Effector memory CD4-positive, alpha-beta T cell (primary cell): ENCODE measurements around the gene MRPL23.

Source experiments
- DNase-seq, 3 donors: peaks; one replicate each; pipeline ENCODE4 v3.0.0-alpha.2; 2020
- H3K27ac ChIP-seq: 2 replicates; pipeline ENCODE4 v1.7.0; 2013; ENCODE audit warnings: mild to moderate bottlenecking, low read length, moderate library complexity; ENCODE audit not compliant: insufficient read depth, poor library complexity, severe bottlenecking
- H3K27me3 ChIP-seq: replicated peaks from 2 replicates; pipeline ENCODE4 v1.7.0; 2013; ENCODE audit warnings: mild to moderate bottlenecking, low read length; ENCODE audit not compliant: insufficient read depth, control insufficient read depth, poor library complexity, severe bottlenecking
- H3K36me3 ChIP-seq: 2 replicates; pipeline ENCODE4 v1.7.0; 2013; ENCODE audit warnings: mild to moderate bottlenecking, low read length, moderate library complexity; ENCODE audit not compliant: control insufficient read depth, insufficient read depth
- H3K4me1 ChIP-seq: 2 replicates; pipeline ENCODE4 v1.7.0; 2013; ENCODE audit warnings: low read length, mild to moderate bottlenecking; ENCODE audit not compliant: control insufficient read depth, insufficient read depth, poor library complexity, severe bottlenecking
- H3K4me3 ChIP-seq: 2 replicates; pipeline ENCODE4 v1.7.0; 2013; ENCODE audit warnings: low read length, low read depth, mild to moderate bottlenecking; ENCODE audit not compliant: insufficient read depth, poor library complexity, severe bottlenecking
- H3K9me3 ChIP-seq: 2 replicates; pipeline ENCODE4 v1.7.0; 2013; ENCODE audit warnings: mild to moderate bottlenecking, low read length, moderate library complexity; ENCODE audit not compliant: control insufficient read depth

Gene MRPL23

DNA sequence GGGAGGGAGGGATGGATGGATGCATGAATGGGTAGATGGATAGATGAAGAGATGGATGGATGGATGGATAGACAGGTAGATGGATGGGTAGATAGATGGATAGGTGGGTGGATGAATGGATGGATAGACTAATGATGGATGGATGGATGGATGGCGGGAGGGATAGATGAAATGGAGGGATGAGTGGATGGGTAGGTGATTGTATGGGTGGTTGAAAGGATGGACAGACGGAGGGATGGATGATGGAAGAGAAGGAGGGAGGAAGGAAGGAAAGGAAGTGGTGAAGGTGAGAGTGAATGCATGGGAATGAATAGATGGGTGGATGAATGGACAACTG is 31.4 kb upstream of the MRPL23 start:
- no peak for DNase-seq
- Histone ChIP-seq H3K4me1 (no peaks in the 10 kb centered on the region), H3K36me3 (no peaks in the 10 kb centered on the region)

DNA sequence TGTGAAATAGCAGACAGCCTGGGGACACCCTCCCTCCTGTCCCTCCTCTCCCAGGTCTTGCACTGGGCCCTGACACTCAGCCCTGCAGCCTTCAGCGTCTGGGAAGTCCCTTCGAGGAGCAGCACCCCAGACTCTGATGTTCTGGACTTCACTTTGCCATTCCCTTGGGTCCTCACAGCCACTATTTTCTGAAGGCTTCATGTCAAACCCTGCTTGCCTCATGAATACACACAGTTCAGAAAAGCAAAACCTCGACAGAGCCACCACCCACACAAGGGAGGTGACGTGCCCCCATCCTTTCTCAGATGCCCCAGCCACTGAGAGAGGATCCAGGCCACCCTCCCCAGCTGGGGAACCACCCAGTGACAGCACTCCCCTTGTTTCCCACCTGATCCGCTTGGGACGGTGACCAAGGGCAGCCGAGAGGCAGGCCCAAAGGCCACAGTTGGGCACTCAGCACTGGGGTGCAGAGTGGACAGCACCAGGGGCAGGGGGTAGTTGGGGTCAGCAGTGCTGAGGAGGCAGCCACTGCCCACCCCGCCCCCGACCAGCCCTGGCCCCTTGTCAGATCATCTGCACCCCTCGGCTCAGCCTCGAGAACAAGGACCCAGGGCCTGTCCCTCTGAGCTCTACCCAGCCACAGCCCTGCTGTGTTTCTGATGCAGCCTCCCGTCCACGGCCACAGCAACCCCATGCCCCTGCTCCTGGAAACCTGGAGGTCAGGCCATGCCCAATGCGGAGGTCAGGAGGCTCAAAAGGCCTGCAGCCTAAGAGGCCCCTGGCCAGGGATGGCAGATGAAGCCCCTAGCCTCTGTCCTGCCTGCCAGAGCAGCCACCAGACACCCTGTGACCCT is 30.8 kb upstream of the MRPL23 start:
- Histone ChIP-seq H3K27me3 (no peaks in the 10 kb centered on the region), H3K36me3 (no peaks in the 10 kb centered on the region), H3K4me1 (no peaks in the 10 kb centered on the region), H3K4me3 (no peak overlapping the region), H3K9me3 (no peaks in the 10 kb centered on the region), H3K27ac (no peak overlapping the region)
- no peak for DNase-seq

More for the DNA sequence above, 31.4 kb upstream of the MRPL23 start:
- H3K27ac ChIP-seq: no peak overlapping the region
- no peaks in the 10 kb centered on the region for H3K27me3 ChIP-seq
- no peak overlapping the region for H3K4me3 ChIP-seq
- H3K9me3 ChIP-seq: no peaks in the 10 kb centered on the region

DNA sequence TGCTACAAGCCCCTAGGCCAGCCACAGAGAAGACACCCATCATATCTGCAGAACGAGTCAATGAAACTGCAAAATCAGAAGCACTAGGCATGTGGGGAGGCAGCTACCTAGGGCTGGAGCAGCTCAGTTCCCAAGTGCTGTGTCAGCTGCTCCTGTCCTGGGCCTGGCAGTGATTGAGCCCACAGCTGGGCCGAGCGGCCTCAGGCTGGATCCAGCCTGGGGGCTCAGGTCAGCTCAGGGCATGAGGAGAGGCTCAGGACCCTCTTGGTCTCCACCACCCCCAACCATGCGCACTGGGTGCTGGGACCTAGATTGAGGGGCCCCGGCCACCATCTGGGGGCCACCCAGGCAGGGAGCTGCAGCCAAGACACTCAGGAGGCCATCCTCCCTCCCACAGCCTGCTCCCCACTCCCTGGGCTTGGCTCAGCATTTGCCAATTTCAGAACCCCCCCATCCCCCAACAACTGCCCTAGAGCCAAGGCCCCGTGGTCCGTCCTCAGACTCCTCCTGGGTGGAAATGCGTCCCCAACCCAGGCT is 30.1 kb upstream of the MRPL23 start:
- H3K4me1 ChIP-seq: no peaks in the 10 kb centered on the region
- H3K36me3 ChIP-seq: no peaks in the 10 kb centered on the region
- no peak overlapping the region for H3K4me3 ChIP-seq
- H3K27ac ChIP-seq: no peak overlapping the region
- DNase-seq: no peak
- H3K9me3 ChIP-seq: no peaks in the 10 kb centered on the region
- H3K27me3 ChIP-seq: no peaks in the 10 kb centered on the region

DNA sequence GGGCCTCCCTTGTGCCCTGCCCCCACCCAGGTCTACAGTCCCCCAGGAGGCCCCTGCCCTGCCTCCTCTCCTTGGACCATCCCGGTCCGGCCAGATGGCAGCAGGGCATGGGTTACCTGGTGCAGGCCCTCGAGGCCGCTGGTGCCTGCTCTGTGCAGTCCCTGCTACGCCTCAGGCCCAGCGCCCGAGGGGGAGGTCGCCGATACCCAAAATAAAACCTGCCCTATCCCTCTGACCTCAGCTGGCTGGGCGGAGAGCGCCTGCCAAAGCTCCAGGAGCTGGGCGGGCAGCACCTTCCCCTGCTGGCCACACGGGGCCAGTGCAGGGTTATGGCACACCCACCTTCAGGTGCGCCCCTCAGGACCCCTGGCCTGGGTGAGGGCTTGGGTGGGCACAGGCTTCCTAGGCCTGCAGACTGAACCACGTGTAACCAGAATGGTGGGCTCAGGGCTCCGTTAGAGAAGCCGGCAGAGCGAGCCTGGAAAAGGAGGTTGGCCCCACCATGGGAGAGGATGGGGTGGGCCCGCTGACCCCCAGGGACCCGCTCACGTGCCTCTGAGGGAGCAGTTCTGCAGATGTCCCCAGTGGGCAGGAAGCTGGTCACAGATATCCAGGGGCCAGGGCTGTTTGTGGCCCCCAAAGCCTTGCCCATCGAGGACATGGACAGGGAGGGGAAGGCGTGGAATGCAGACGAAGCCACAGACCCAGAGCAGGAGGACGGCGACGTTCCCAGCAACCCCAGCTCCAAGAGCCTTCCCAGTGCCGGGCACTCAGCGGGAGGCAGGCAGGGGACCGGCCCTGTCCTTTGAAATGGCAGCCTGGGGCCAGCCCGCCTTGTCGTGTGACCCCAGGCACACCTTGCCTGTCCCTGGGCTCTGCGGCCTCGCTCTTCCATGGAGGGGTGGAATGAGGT is 29.4 kb upstream of the MRPL23 start:
- no peak overlapping the region for H3K4me3 ChIP-seq
- no peak overlapping the region for H3K27ac ChIP-seq
- H3K36me3 ChIP-seq: no peaks in the 10 kb centered on the region
- no peaks in the 10 kb centered on the region for H3K9me3 ChIP-seq
- H3K4me1 ChIP-seq: no peaks in the 10 kb centered on the region
- H3K27me3 ChIP-seq: no peaks in the 10 kb centered on the region
- DNase-seq: no peak

DNA sequence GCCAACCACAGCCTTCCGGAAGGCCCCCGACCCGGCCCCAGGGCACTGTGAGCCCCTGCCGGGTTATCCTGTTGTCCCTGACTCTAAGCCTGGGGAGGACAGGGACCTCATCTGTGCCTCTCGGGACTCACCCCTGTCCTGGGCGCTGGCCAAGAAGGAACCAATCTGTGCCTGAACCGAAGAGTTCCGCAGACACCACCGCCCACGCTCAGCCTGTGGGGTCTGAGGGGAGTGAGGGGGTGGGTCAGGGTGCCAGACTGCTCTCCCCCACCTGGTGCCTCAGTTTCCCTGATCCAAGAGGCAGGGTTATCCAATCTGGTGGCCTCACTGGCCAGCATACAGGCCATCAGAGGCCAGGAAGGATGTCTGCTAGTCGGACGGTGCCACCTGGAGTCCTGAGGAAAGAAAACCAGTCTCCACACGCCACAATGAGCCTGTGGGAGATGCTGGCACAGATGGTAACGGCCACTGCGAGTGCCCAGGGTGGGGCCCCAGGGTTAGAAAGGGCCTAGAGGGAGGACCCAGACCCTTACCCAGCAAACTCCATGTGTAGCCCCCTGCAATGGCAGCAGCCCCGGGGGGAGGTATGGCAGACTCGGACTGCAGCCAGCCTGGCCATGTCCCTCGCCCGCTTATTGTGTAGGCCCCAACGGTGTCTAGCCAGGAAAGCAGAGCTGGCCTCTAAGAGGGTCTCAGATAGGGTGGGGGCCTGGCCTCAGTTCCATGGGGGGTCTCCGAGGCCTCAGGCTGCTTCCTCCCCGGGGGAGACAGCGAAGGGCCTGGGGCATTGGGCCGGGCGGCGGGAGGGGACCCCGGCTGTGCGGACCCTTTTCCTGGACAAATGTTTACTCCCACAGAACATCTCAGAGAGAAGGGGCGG is 28.5 kb upstream of the MRPL23 start:
- H3K4me3 ChIP-seq: no peak overlapping the region
- no peak overlapping the region for H3K27ac ChIP-seq
- H3K4me1 ChIP-seq: no peaks in the 10 kb centered on the region
- H3K9me3 ChIP-seq: no peaks in the 10 kb centered on the region
- DNase-seq: no peak
- H3K27me3 ChIP-seq: no peaks in the 10 kb centered on the region
- H3K36me3 ChIP-seq: no peaks in the 10 kb centered on the region

DNA sequence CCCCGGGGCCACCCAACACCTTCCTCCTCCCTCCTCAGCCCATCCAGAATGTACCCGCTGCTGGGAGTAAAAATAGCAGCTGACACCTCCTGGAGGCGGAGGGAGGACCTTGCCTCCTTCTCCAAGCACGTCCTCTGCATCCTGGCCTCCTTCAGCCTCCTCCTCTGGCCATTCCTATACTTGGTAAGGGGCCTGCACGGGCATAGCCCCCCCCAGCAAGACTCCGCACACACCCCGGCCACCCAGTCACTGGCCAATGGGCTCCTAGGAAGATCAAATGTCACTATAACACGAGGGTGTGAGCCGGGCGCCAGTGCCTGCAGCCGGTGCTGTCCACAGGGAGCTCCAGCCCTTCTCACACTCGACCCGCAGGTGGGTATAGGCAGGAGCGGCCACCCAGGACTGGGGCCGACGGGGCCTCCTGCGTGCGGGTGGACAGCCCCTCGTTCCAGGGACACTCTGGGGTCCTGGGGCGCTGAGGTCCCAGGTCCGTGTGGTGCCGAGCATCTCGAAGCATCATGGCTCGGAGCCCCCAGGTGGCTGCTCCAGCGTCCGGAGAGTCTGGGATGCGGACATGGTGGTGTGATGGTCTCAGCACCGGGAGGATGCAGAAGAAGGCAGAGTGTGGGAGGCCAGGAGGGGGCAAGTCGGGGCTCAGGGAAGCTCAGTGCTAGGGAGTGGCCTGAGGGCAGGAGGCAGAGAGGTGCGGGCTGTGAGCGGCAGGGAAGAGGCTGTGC is 27.6 kb upstream of the MRPL23 start, which contains the start of gene TNNT3:
Gene TNNT3, plus strand, starts transcription at position 313 of the 737 bp plus-strand sequence. CDS start 3,172 bp downstream, outside the sequence.
- Histone ChIP-seq H3K9me3 (no peaks in the 10 kb centered on the region), H3K4me1 (no peaks in the 10 kb centered on the region), H3K4me3 (no peak within 1 kb of the TSS), H3K27ac (no peak within 1 kb of the TSS), H3K27me3 (no peaks in the 10 kb centered on the region), H3K36me3 (no peaks in the 10 kb centered on the region)
- no peak for DNase-seq

DNA sequence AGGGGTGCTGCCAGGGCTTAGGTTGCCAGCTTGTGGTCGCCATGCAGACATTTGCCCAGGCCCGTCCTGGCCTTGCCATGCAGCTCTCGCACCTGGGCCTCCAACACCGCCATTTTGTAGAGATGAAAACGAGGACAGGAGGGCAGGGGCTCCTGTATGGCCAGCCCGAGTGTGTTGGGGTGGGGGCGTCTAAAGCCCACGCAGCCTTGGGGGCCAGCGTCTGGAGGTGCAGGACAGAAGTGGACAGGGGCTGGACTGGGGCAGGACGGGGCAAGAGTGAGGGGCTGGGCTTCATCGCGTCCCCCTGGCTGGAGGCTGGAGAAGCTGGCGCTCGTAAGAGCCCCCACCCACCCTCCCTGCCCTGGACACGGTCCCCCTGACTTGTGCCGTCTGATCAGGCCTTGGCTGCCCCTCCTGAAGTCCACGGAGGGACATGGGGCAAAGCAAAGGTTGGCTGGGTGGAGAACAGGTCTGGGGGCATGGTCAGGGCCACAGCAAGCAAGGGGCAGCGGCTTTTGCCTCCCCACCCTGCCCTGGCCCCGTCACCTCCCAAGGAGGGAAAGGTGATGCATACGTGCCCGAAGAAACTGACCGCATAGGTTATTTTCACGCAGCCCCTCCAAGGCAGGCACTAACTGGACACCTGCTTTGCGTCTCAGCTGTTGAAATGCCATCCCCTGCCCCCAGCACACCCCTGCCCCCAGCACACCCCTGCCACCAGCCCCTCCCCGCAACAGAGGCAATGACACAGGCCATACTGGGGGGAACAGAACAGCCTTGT is 26.8 kb upstream of the MRPL23 start:
- H3K27me3 ChIP-seq: no peaks in the 10 kb centered on the region
- H3K27ac ChIP-seq: no peak overlapping the region
- no peaks in the 10 kb centered on the region for H3K9me3 ChIP-seq
- H3K4me1 ChIP-seq: no peaks in the 10 kb centered on the region
- no peak overlapping the region for H3K4me3 ChIP-seq
- DNase-seq: no peak
- H3K36me3 ChIP-seq: no peaks in the 10 kb centered on the region

DNA sequence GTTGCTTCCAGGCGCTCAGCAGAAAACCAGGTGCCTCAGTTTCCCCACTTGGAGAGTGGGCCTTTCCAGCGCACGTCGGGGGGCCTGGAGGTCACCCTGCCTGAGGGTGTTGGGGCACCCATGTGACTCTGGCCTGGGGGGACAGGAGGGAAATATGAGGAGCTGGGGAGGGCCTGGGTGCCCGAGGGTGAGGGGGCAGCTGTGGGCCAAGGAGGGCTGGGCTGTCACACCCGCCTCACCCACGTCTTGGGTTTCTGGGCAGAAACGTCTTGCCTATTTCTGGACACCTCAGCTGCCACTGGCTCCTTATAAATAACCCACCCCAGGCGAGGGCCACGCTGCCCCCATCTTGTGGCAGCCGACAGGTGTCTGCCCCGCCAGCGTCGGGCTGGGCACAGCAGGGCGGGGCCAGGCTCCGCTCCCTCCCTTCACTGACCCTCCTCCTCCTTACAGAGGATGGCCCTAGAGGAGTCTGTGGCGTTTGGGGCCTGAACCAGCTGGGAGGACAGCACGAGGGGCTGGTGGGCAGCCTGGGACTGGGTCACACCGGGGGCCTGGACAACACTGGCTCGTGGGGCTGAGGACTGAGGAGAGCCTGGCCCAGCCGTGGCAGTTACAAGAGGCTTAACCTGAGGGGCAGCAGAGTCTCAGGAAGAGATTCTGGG is 26.1 kb upstream of the MRPL23 start:
- no peak for DNase-seq
- Histone ChIP-seq H3K27me3 (no peaks in the 10 kb centered on the region), H3K27ac (no peak overlapping the region)

More for the DNA sequence above, 26.1 kb upstream of the MRPL23 start:
- Histone ChIP-seq H3K9me3 (no peaks in the 10 kb centered on the region), H3K36me3 (no peaks in the 10 kb centered on the region), H3K4me1 (no peaks in the 10 kb centered on the region), H3K4me3 (no peak overlapping the region)
